ENCODE results near the gene TANC1. TPM values are rescaled to one million over a fixed set of nuclear protein-coding genes. Genes with fewer than 3 reads are reported as not detected.

TANC1 gene
- total RNA-seq, 8 experiments from 2014 or later, result 2.8 to 47.3 (median 6.9) TPM

GRCh38 chr2:159002462-159003111 lies 34.1 kb downstream of the TANC1 start:
- H3K4me3 ChIP-seq, result no peak overlapping the region
- in situ Hi-C loops (cut with MboI; ENCODE audit: low pct_unique_long_range_greater_than_20kb in 2 of 9, low sequenced_read_pairs in 9 of 9, unreplicated experiment in 9 of 9), result no loop called here
- ATAC-seq (replicated peaks in 6 of 8), result peak in 5 of 8 experiments; percentile 26 to 67 (median 38)

GRCh38 chr2:159003555-159003954 lies 35.1 kb downstream of the TANC1 start:
- no peak overlapping the region for H3K4me3 ChIP-seq
- 80 to 100% (median 93%) methylated on average over 2 to 11 of the region's 13 CpGs; no CpG with 5 or more reads in 3 of the 10 experiments for WGBS, 10 experiments
- in situ Hi-C loops (cut with MboI; ENCODE audit: low pct_unique_long_range_greater_than_20kb in 2 of 9, low sequenced_read_pairs in 9 of 9, unreplicated experiment in 9 of 9), result no loop called here
- no peak for ATAC-seq (replicated peaks in 6 of 8)
- H3K27ac ChIP-seq, result no peak overlapping the region
- peaks cover 9 to 14% of the 10 kb centered on the region in 2 donors for H3K4me1 ChIP-seq (replicated peaks in 1 of 2)

More at GRCh38 chr2:159002462-159003111, 34.1 kb downstream of the TANC1 start:
- peaks cover 9 to 17% of the 10 kb centered on the region in 2 donors for H3K4me1 ChIP-seq (replicated peaks in 1 of 2)
- 60 to 90% (median 77%) methylated on average over 1 to 4 of the region's 7 CpGs; no CpG with 5 or more reads in 2 of the 10 experiments for WGBS, 10 experiments
- no peak overlapping the region for H3K27ac ChIP-seq

- Histone ChIP-seq H3K4me1 (replicated peaks in 1 of 2) (peaks cover 0 to 1% of the 10 kb centered on the region in 2 donors), H3K4me3 (no peak overlapping the region), H3K27ac (no peak overlapping the region)
- no peak for ATAC-seq (replicated peaks in 6 of 8)
- 98 to 100% (median 100%) methylated on average over 1 to 6 of the region's 6 CpGs; no CpG with 5 or more reads in 4 of the 10 experiments for WGBS, 10 experiments
- in situ Hi-C loops (cut with MboI; ENCODE audit: low pct_unique_long_range_greater_than_20kb in 2 of 9, low sequenced_read_pairs in 9 of 9, unreplicated experiment in 9 of 9), result no loop called here
Measured at GRCh38 chr2:159004849-159005248, 36.4 kb downstream of the TANC1 start.

- no peak overlapping the region for H3K4me3 ChIP-seq
- no peak overlapping the region for H3K27ac ChIP-seq
- H3K4me1 ChIP-seq (replicated peaks in 1 of 2), result no peaks in the 10 kb centered on the region
- WGBS, 10 experiments, result 25 to 89% (median 83%) methylated on average over 1 of the region's 1 CpG; no CpG with 5 or more reads in 1 of the 10 experiments
- in situ Hi-C loops (cut with MboI; ENCODE audit: low pct_unique_long_range_greater_than_20kb in 2 of 9, low sequenced_read_pairs in 9 of 9, unreplicated experiment in 9 of 9), result no loop called here
- ATAC-seq (replicated peaks in 6 of 8), result peak in 2 of 8 experiments; percentile 34 to 42
Measured at GRCh38 chr2:159009940-159010339, 41.5 kb downstream of the TANC1 start.

- peak in 3 of 8 experiments; percentile 68 to 79 (median 75) for ATAC-seq (replicated peaks in 6 of 8)
- Histone ChIP-seq H3K4me3 (no peak overlapping the region), H3K27ac (no peak overlapping the region), H3K4me1 (replicated peaks in 1 of 2) (no peaks in the 10 kb centered on the region)
- 31 to 71% (median 43%) methylated on average over 1 to 5 of the region's 5 CpGs for WGBS, 10 experiments
- in situ Hi-C loops (cut with MboI; ENCODE audit: low pct_unique_long_range_greater_than_20kb in 2 of 9, low sequenced_read_pairs in 9 of 9, unreplicated experiment in 9 of 9), result no loop called here
Measured at GRCh38 chr2:159010340-159010739, 41.9 kb downstream of the TANC1 start.

- in situ Hi-C loops (cut with MboI; ENCODE audit: low pct_unique_long_range_greater_than_20kb in 2 of 9, low sequenced_read_pairs in 9 of 9, unreplicated experiment in 9 of 9), result no loop called here
- no peak for ATAC-seq (replicated peaks in 6 of 8)
- H3K4me3 ChIP-seq, result no peak overlapping the region
- no peak overlapping the region for H3K27ac ChIP-seq
- no peaks in the 10 kb centered on the region for H3K4me1 ChIP-seq (replicated peaks in 1 of 2)
Measured at GRCh38 chr2:159010963-159011362, 42.5 kb downstream of the TANC1 start.

- Histone ChIP-seq H3K4me3 (no peak overlapping the region), H3K27ac (no peak overlapping the region)
Measured at GRCh38 chr2:159012142-159012541, 43.7 kb downstream of the TANC1 start.

GRCh38 chr2:159013103-159013502 lies 44.7 kb downstream of the TANC1 start:
- in situ Hi-C loops (cut with MboI; ENCODE audit: low pct_unique_long_range_greater_than_20kb in 2 of 9, low sequenced_read_pairs in 9 of 9, unreplicated experiment in 9 of 9), result no loop called here
- Histone ChIP-seq H3K4me3 (no peak overlapping the region), H3K4me1 (replicated peaks in 1 of 2) (peaks cover 0 to 2% of the 10 kb centered on the region in 2 donors), H3K27ac (no peak overlapping the region)
- no peak for ATAC-seq (replicated peaks in 6 of 8)
- WGBS, 10 experiments, result 42 to 100% (median 86%) methylated on average over 1 to 3 of the region's 3 CpGs; no CpG with 5 or more reads in 1 of the 10 experiments

More at GRCh38 chr2:159012142-159012541, 43.7 kb downstream of the TANC1 start:
- in situ Hi-C loops (cut with MboI; ENCODE audit: low pct_unique_long_range_greater_than_20kb in 2 of 9, low sequenced_read_pairs in 9 of 9, unreplicated experiment in 9 of 9), result no loop called here
- H3K4me1 ChIP-seq (replicated peaks in 1 of 2), result no peaks in the 10 kb centered on the region
- no peak for ATAC-seq (replicated peaks in 6 of 8)
- WGBS, 10 experiments, result 0 to 100% (median 86%) methylated on average over 2 to 4 of the region's 4 CpGs; no CpG with 5 or more reads in 1 of the 10 experiments

GRCh38 chr2:159015174-159015573 lies 46.7 kb downstream of the TANC1 start:
- no peak overlapping the region for H3K27ac ChIP-seq
- ATAC-seq (replicated peaks in 6 of 8), result no peak
- in situ Hi-C loops (cut with MboI; ENCODE audit: low pct_unique_long_range_greater_than_20kb in 2 of 9, low sequenced_read_pairs in 9 of 9, unreplicated experiment in 9 of 9), result no loop called here
- H3K4me3 ChIP-seq, result no peak overlapping the region
- H3K4me1 ChIP-seq (replicated peaks in 1 of 2), result peaks cover 0 to 4% of the 10 kb centered on the region in 2 donors
- 67 to 100% (median 89%) methylated on average over 1 to 2 of the region's 2 CpGs; no CpG with 5 or more reads in 3 of the 10 experiments for WGBS, 10 experiments

- no peak overlapping the region for H3K27ac ChIP-seq
- no peak for ATAC-seq (replicated peaks in 6 of 8)
- 73 to 100% (median 100%) methylated on average over 1 to 2 of the region's 2 CpGs; no CpG with 5 or more reads in 1 of the 10 experiments for WGBS, 10 experiments
- H3K4me1 ChIP-seq (replicated peaks in 1 of 2), result peaks cover 0 to 4% of the 10 kb centered on the region in 2 donors
- in situ Hi-C loops (cut with MboI; ENCODE audit: low pct_unique_long_range_greater_than_20kb in 2 of 9, low sequenced_read_pairs in 9 of 9, unreplicated experiment in 9 of 9), result no loop called here
- no peak overlapping the region for H3K4me3 ChIP-seq
Measured at GRCh38 chr2:159015823-159016222, 47.4 kb downstream of the TANC1 start.

GRCh38 chr2:159017837-159018236 lies 49.4 kb downstream of the TANC1 start:
- Histone ChIP-seq H3K4me1 (replicated peaks in 1 of 2) (peaks cover 0 to 4% of the 10 kb centered on the region in 2 donors), H3K27ac (no peak overlapping the region), H3K4me3 (no peak overlapping the region)
- in situ Hi-C loops (cut with MboI; ENCODE audit: low pct_unique_long_range_greater_than_20kb in 2 of 9, low sequenced_read_pairs in 9 of 9, unreplicated experiment in 9 of 9), result no loop called here
- WGBS, 10 experiments, result 60 to 91% (median 86%) methylated on average over 1 to 5 of the region's 5 CpGs; no CpG with 5 or more reads in 2 of the 10 experiments
- ATAC-seq (replicated peaks in 6 of 8), result peak in 3 of 8 experiments; percentile 45 to 59 (median 48)

- in situ Hi-C loops (cut with MboI; ENCODE audit: low pct_unique_long_range_greater_than_20kb in 2 of 9, low sequenced_read_pairs in 9 of 9, unreplicated experiment in 9 of 9), result no loop called here
- ATAC-seq (replicated peaks in 6 of 8), result no peak
- 67 to 100% (median 94%) methylated on average over 1 to 6 of the region's 6 CpGs; no CpG with 5 or more reads in 3 of the 10 experiments for WGBS, 10 experiments
- no peak overlapping the region for H3K27ac ChIP-seq
- H3K4me3 ChIP-seq, result no peak overlapping the region
- peaks cover 0 to 4% of the 10 kb centered on the region in 2 donors for H3K4me1 ChIP-seq (replicated peaks in 1 of 2)
Measured at GRCh38 chr2:159019021-159019420, 50.6 kb downstream of the TANC1 start.

GRCh38 chr2:159022019-159022418 lies 53.6 kb downstream of the TANC1 start:
- H3K4me1 ChIP-seq (replicated peaks in 1 of 2), result peaks cover 0 to 4% of the 10 kb centered on the region in 2 donors
- no peak overlapping the region for H3K4me3 ChIP-seq
- WGBS, 10 experiments, result 81 to 100% (median 93%) methylated on average over 1 to 4 of the region's 5 CpGs; no CpG with 5 or more reads in 1 of the 10 experiments
- in situ Hi-C loops (cut with MboI; ENCODE audit: low pct_unique_long_range_greater_than_20kb in 2 of 9, low sequenced_read_pairs in 9 of 9, unreplicated experiment in 9 of 9), result no loop called here
- no peak for ATAC-seq (replicated peaks in 6 of 8)
- H3K27ac ChIP-seq, result no peak overlapping the region
